HepG2 (cell line): ENCODE measurements around the gene RETREG2. TPM values are rescaled to one million over a fixed set of nuclear protein-coding genes. Genes with fewer than 3 reads are reported as not detected.

ENCODE experiments used
- ATF7 ChIP-seq, 2 experiments: fragments of 450-650 bp in 1 of 2; sonication (generic) in 1 of 2; formaldehyde crosslinking in 1 of 2; IDR thresholded peaks; 2 replicates each; pipeline versions ENCODE4 v1.4.0 to v1.6.1; 2016 to 2020; ENCODE audit warnings: antibody characterized with exemption in 1 of 2, mild to moderate bottlenecking in 1 of 2, missing genetic modification reagents in 1 of 2
- CBX1 ChIP-seq: IDR thresholded peaks from one replicate; pipeline ENCODE4 v1.6.1; 2016; ENCODE audit warnings: antibody characterized with exemption, low read depth
- CEBPG ChIP-seq: IDR thresholded peaks from 2 replicates; pipeline ENCODE4 v1.6.1; 2016
- CREBL2 ChIP-seq: sonication (generic); formaldehyde crosslinking; IDR thresholded peaks from 2 replicates; pipeline ENCODE4 v1.8.1; 2023; ENCODE audit warnings: missing genetic modification reagents, mild to moderate bottlenecking, borderline replicate concordance
- DR1 ChIP-seq: sonication (generic); formaldehyde crosslinking; IDR thresholded peaks from 2 replicates; pipeline ENCODE4 v1.8.0; 2021; ENCODE audit warnings: mild to moderate bottlenecking, missing genetic modification reagents, inconsistent platforms
- EHMT2 ChIP-seq: fragments of 200-600 bp; sonication (generic); IDR thresholded peaks from 2 replicates; pipeline ENCODE4 v1.7.0; 2017; ENCODE audit warnings: antibody characterized with exemption, low read depth, low read length, borderline replicate concordance
- ETV6 ChIP-seq: sonication (generic); formaldehyde crosslinking; conservative IDR thresholded peaks from 2 replicates; pipeline ENCODE4 v1.4.0; 2020; ENCODE audit warnings: missing genetic modification reagents
- MAFG ChIP-seq: sonication (generic); formaldehyde crosslinking; IDR thresholded peaks from 2 replicates; pipeline ENCODE4 v1.5.1; 2020; ENCODE audit warnings: mild to moderate bottlenecking, missing genetic modification reagents
- MAFK ChIP-seq, 2 experiments: IDR thresholded peaks in 1 of 2; conservative IDR thresholded peaks in 1 of 2; 2 replicates each; pipeline ENCODE4 v1.6.1; 2011; ENCODE audit warnings: improper control_type of control experiment in 2 of 2, low read length in 2 of 2
- SAP130 ChIP-seq: IDR thresholded peaks from 2 replicates; pipeline ENCODE4 v1.6.1; 2016; ENCODE audit warnings: low read depth
- SMARCC2 ChIP-seq: fragments of 450-650 bp; IDR thresholded peaks from 2 replicates; pipeline ENCODE4 v1.6.1; 2017; ENCODE audit warnings: antibody characterized with exemption, mild to moderate bottlenecking
- TEAD2 ChIP-seq: sonication (generic); formaldehyde crosslinking; IDR thresholded peaks from 2 replicates; pipeline ENCODE4 v1.9.0; 2021; ENCODE audit warnings: missing genetic modification reagents
- TMF1 ChIP-seq: sonication (generic); formaldehyde crosslinking; IDR thresholded peaks from 2 replicates; pipeline ENCODE4 v1.8.1; 2022; ENCODE audit warnings: low read depth, missing genetic modification reagents
- TOPORS ChIP-seq: sonication (generic); formaldehyde crosslinking; IDR thresholded peaks from 2 replicates; pipeline ENCODE4 v1.8.0; 2023; ENCODE audit warnings: mild to moderate bottlenecking, missing genetic modification reagents
- YEATS4 ChIP-seq: sonication (generic); formaldehyde crosslinking; IDR thresholded peaks from 2 replicates; pipeline ENCODE4 v1.4.0; 2020; ENCODE audit warnings: missing genetic modification reagents, borderline replicate concordance
- ZFX ChIP-seq: sonication (generic); formaldehyde crosslinking; IDR thresholded peaks from 2 replicates; pipeline ENCODE4 v1.4.0; 2020; ENCODE audit warnings: mild to moderate bottlenecking, low read depth, missing genetic modification reagents, moderate library complexity
- ZNF138 ChIP-seq: sonication (generic); formaldehyde crosslinking; IDR thresholded peaks from 2 replicates; pipeline ENCODE4 v1.5.0; 2020; ENCODE audit warnings: mild to moderate bottlenecking, low read depth, missing genetic modification reagents
- ZNF160 ChIP-seq: sonication (generic); formaldehyde crosslinking; IDR thresholded peaks from 2 replicates; pipeline ENCODE4 v1.8.0; 2022; ENCODE audit warnings: mild to moderate bottlenecking, inconsistent platforms, missing genetic modification reagents
- ZNF256 ChIP-seq: sonication (generic); formaldehyde crosslinking; conservative IDR thresholded peaks from 2 replicates; pipeline ENCODE4 v1.4.0; 2020; ENCODE audit warnings: missing genetic modification reagents
- ZNF326 ChIP-seq: sonication (generic); formaldehyde crosslinking; IDR thresholded peaks from 2 replicates; pipeline ENCODE4 v1.4.0; 2020; ENCODE audit warnings: missing genetic modification reagents, borderline replicate concordance
- ZNF501 ChIP-seq: sonication (generic); formaldehyde crosslinking; IDR thresholded peaks from 2 replicates; pipeline ENCODE4 v1.5.1; 2020; ENCODE audit warnings: mild to moderate bottlenecking, moderate library complexity, missing genetic modification reagents
- ZNF510 ChIP-seq: sonication (generic); formaldehyde crosslinking; IDR thresholded peaks from 2 replicates; pipeline ENCODE4 v1.4.0; 2020; ENCODE audit warnings: low read depth, mild to moderate bottlenecking, missing genetic modification reagents
- ZNF550 ChIP-seq: sonication (generic); formaldehyde crosslinking; IDR thresholded peaks from 2 replicates; pipeline ENCODE4 v1.4.0; 2020; ENCODE audit warnings: mild to moderate bottlenecking, missing genetic modification reagents, borderline replicate concordance
- ZNF564 ChIP-seq: sonication (generic); formaldehyde crosslinking; IDR thresholded peaks from 2 replicates; pipeline ENCODE4 v1.8.1; 2023; ENCODE audit warnings: mild to moderate bottlenecking, missing genetic modification reagents
- ZNF572 ChIP-seq: sonication (generic); formaldehyde crosslinking; IDR thresholded peaks from 2 replicates; pipeline ENCODE4 v1.5.1; 2020; ENCODE audit warnings: mild to moderate bottlenecking, missing genetic modification reagents
- ZNF75D ChIP-seq: sonication (generic); formaldehyde crosslinking; IDR thresholded peaks from 2 replicates; pipeline ENCODE4 v1.8.1; 2023; ENCODE audit warnings: missing genetic modification reagents, mild to moderate bottlenecking, borderline replicate concordance
- polyA plus RNA-seq, 8 experiments: library from polyadenylated mRNA; depleted of rRNA in 3 of 8; stranded (reverse) in 7 of 8; unstranded in 1 of 8; fragments of >200 nt; fragmentation: Illumina TruSeq in 4 of 8; extraction: Trizol in 4 of 8; gene quantifications; 2 replicates each; pipeline versions ENCODE4 v1.2.1 to v1.2.3, GENCODE V29; 2011 to 2016; ENCODE audit warnings: low read depth in 4 of 8, missing spikeins in 1 of 8, mixed read lengths in 1 of 8; ENCODE audit not compliant: insufficient read depth in 1 of 8
- total RNA-seq, 5 experiments: library from RNA; depleted of rRNA; stranded (reverse); fragments of >200 nt; fragmentation: Illumina TruSeq; extraction: Trizol; gene quantifications; 2 replicates each; pipeline ENCODE4 v1.2.3, GENCODE V29; 2016; ENCODE audit warnings: low read depth in 1 of 5
- TF ChIP-seq, protein P1 (sequence below): sonication (generic); formaldehyde crosslinking; IDR thresholded peaks from 2 replicates; pipeline ENCODE4 v1.4.0; 2020; ENCODE audit warnings: mild to moderate bottlenecking, missing genetic modification reagents, borderline replicate concordance

Gene RETREG2
- total and polyA plus RNA-seq, 2 of the 13 experiments (the other 11 are each of a cell fraction or from before 2014, with no cell fraction given) = 86.0 to 134 TPM

DNA sequence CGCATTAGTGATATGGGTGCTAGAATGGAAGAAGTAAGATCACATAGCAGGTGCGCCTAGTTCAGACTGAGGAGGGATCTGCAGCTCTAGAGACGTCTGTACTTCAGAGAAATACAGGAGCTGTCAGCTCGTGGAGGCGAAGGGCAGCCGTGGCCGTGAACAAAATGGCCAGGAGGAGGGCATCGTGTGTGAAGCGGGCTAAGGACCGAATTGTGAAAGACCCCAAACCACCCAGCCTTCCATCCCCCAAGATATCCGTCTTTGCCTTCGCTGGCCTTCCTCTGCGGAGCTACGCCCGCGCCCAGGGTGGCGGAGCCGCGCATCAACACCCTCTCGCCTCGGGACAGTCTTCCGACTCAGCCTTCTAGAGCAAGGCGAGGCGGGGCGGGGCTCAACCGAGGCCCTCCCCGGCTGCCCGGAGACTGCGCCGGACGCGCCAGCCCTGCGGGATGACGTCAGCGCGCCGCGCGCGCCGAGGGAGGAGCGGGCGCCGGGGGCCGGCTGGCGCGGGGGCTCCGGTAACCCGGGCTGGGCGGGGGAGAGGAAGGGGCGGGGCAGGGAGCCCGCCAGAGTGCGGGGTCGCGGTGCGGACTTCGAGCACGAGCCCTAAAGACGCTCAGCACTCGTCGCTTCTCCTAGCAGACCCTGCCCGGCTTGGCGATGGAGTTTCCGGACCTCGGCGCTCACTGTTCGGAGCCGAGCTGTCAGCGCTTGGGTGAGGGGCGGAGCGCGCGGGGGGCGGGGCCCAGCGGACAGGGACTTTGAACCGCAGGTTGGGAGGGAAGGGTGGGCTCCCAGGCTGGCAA, 28.5 kb downstream of the RETREG2 start, which contains the start of gene ZFAND2B (continued):
- TF ChIP-seq ATF7 (IDR thresholded peaks at IDR 0.05) (peak; percentile 92), ATF7 (CRISPR knock-in tag; IDR thresholded peaks at IDR 0.05) (peak; percentile 72; the same call in 1 of the 2 replicates), SMARCC2 (no peak), EHMT2 (no peak), MAFG (CRISPR knock-in tag) (no peak), CREBL2 (CRISPR knock-in tag) (no peak), ZNF256 (no peak), CEBPG (CRISPR knock-in tag) (no peak; the same call in 1 of the 2 replicates), ZFX (peak; percentile 87), MAFK (conservative IDR thresholded peaks at IDR 0.05 in 1 of 2, IDR thresholded peaks at IDR 0.05 in 1 of 2; ENCODE audit: low read length in 2 of 2) (no peak), ZNF572 (CRISPR knock-in tag) (0 out of 2 replicates have a peak, but pooled peaks have one; percentile 33), TMF1 (CRISPR knock-in tag) (peak; percentile 87), SAP130 (CRISPR knock-in tag) (peak; percentile 85), YEATS4 (CRISPR knock-in tag) (peak; percentile 82), ETV6 (CRISPR knock-in tag) (0 out of 2 replicates have a peak, but pooled peaks have one; percentile 52), ZNF564 (no peak), DR1 (no peak), CBX1 (no peak), TEAD2 (CRISPR knock-in tag) (no peak), TOPORS (peak; percentile 88), ZNF75D (CRISPR knock-in tag) (no peak), ZNF160 (CRISPR knock-in tag) (peak; percentile 89), ZNF138 (CRISPR knock-in tag) (no peak; the same call in 1 of the 2 replicates), ZNF326 (CRISPR knock-in tag) (0 out of 2 replicates have a peak, but pooled peaks have one; percentile 71), ZNF510 (peak; percentile 49; the same call in 1 of the 2 replicates), ZNF501 (peak; percentile 81; the same call in 1 of the 2 replicates), ZNF550 (CRISPR knock-in tag) (no peak)
- TF ChIP-seq, protein P1, sequence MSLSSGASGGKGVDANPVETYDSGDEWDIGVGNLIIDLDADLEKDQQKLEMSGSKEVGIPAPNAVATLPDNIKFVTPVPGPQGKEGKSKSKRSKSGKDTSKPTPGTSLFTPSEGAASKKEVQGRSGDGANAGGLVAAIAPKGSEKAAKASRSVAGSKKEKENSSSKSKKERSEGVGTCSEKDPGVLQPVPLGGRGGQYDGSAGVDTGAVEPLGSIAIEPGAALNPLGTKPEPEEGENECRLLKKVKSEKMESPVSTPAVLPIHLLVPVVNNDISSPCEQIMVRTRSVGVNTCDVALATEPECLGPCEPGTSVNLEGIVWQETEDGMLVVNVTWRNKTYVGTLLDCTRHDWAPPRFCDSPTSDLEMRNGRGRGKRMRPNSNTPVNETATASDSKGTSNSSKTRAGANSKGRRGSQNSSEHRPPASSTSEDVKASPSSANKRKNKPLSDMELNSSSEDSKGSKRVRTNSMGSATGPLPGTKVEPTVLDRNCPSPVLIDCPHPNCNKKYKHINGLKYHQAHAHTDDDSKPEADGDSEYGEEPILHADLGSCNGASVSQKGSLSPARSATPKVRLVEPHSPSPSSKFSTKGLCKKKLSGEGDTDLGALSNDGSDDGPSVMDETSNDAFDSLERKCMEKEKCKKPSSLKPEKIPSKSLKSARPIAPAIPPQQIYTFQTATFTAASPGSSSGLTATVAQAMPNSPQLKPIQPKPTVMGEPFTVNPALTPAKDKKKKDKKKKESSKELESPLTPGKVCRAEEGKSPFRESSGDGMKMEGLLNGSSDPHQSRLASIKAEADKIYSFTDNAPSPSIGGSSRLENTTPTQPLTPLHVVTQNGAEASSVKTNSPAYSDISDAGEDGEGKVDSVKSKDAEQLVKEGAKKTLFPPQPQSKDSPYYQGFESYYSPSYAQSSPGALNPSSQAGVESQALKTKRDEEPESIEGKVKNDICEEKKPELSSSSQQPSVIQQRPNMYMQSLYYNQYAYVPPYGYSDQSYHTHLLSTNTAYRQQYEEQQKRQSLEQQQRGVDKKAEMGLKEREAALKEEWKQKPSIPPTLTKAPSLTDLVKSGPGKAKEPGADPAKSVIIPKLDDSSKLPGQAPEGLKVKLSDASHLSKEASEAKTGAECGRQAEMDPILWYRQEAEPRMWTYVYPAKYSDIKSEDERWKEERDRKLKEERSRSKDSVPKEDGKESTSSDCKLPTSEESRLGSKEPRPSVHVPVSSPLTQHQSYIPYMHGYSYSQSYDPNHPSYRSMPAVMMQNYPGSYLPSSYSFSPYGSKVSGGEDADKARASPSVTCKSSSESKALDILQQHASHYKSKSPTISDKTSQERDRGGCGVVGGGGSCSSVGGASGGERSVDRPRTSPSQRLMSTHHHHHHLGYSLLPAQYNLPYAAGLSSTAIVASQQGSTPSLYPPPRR (CRISPR knock-in tag) = no peak
